PC-9 (cell line): ENCODE measurements around the gene COQ8A. TPM values are rescaled to one million over a fixed set of nuclear protein-coding genes. Genes with fewer than 3 reads are reported as not detected.

Experiments used
- BruUV-seq: library from RNA; stranded (reverse); fragments of 400-500 nt; replicated peaks from 2 replicates; lab custom pipeline; 2021; lab: Mats Ljungman, UMichigan
- CTCF ChIA-PET: fragments of 300-600 bp; sonication (Branson Sonifier 250); formaldehyde crosslinking; loops from one replicate; lab custom pipeline; 2022; ENCODE audit warnings: antibody characterized with exemption; lab: Charles Lee
- POLR2A ChIA-PET: fragments of 300-600 bp; sonication (Branson Sonifier 250); formaldehyde crosslinking; loops from one replicate; lab custom pipeline; 2022; ENCODE audit warnings: antibody characterized with exemption; ENCODE audit not compliant: unreplicated experiment; lab: Charles Lee
- DNase-seq, 2 experiments: peaks; one replicate each; pipeline versions ENCODE4 v3.0.0 to v3.0.0-alpha.2; 2015 to 2022; ENCODE audit warnings: mixed read lengths in 1 of 2
- H2AFZ ChIP-seq: fragments of 200-600 bp; sonication (generic); 2 replicates; pipeline ENCODE4 v1.8.1; 2017; ENCODE audit warnings: antibody characterized with exemption
- H3F3A ChIP-seq: fragments of 200-600 bp; sonication (generic); 2 replicates; pipeline ENCODE4 v1.8.1; 2017; ENCODE audit warnings: antibody characterized with exemption, mild to moderate bottlenecking, low read depth; ENCODE audit not compliant: insufficient read depth
- H3K27ac ChIP-seq: fragments of 200-600 bp; sonication (generic); 2 replicates; pipeline ENCODE4 v1.6.1; 2016; ENCODE audit warnings: mixed run types
- H3K27me3 ChIP-seq: fragments of 200-600 bp; sonication (generic); 2 replicates; pipeline ENCODE4 v1.6.1; 2016; ENCODE audit warnings: low read depth, mixed run types; ENCODE audit not compliant: insufficient read depth
- H3K36me3 ChIP-seq: fragments of 200-600 bp; sonication (generic); 2 replicates; pipeline ENCODE4 v1.6.1; 2016; ENCODE audit warnings: low read depth, mixed run types
- H3K4me1 ChIP-seq: fragments of 200-600 bp; sonication (generic); replicated peaks from 2 replicates; pipeline ENCODE4 v1.6.1; 2016; ENCODE audit warnings: mixed run types; ENCODE audit not compliant: insufficient read depth
- H3K4me2 ChIP-seq: fragments of 200-600 bp; sonication (generic); 2 replicates; pipeline ENCODE4 v1.6.1; 2017; ENCODE audit warnings: mixed run types
- H3K4me3 ChIP-seq: fragments of 200-600 bp; sonication (generic); 2 replicates; pipeline ENCODE4 v1.6.1; 2016; ENCODE audit warnings: mixed run types
- H3K79me2 ChIP-seq: fragments of 200-600 bp; sonication (generic); 2 replicates; pipeline ENCODE4 v1.6.1; 2017; ENCODE audit warnings: low read depth, mixed run types
- H3K9me2 ChIP-seq: fragments of 200-600 bp; sonication (generic); 2 replicates; pipeline ENCODE4 v1.8.1; 2017; ENCODE audit warnings: mild to moderate bottlenecking; ENCODE audit not compliant: insufficient read depth
- H3K9me3 ChIP-seq: fragments of 200-600 bp; sonication (generic); 2 replicates; pipeline ENCODE4 v1.8.1; 2016; ENCODE audit warnings: low read depth; ENCODE audit not compliant: insufficient read depth
- H4K20me1 ChIP-seq: fragments of 200-600 bp; sonication (generic); 2 replicates; pipeline ENCODE4 v1.8.1; 2017; ENCODE audit not compliant: insufficient read depth
- EZH2 ChIP-seq: fragments of 200-600 bp; sonication (generic); IDR thresholded peaks from 2 replicates; pipeline ENCODE4 v1.8.0; 2017; ENCODE audit warnings: antibody characterized with exemption, low read depth
- intact Hi-C: fragments of 100-400 bp; cut with micrococcal nuclease; formaldehyde crosslinking; loops from one replicate; pipeline ENCODE4 v1.10.0; 2022; ENCODE audit not compliant: unreplicated experiment
- total RNA-seq: library from RNA; stranded (reverse); gene quantifications from 2 replicates; pipeline ENCODE4 v1.2.3, GENCODE V29; 2021
- TF ChIP-seq, protein P1 (sequence below): fragments of 200-600 bp; sonication (generic); conservative IDR thresholded peaks from 2 replicates; pipeline ENCODE4 v1.6.1; 2017; ENCODE audit warnings: mixed run types, antibody characterized with exemption, mild to moderate bottlenecking, moderate library complexity

The COQ8A gene
- total RNA-seq, 1 experiment from 2014 or later = 32.9 TPM

- H3K4me3 ChIP-seq = no peak overlapping the region
- no peaks in the 10 kb centered on the region for H3K27me3 ChIP-seq
- DNase-seq = no peak
- H3K4me1 ChIP-seq = peaks cover 8% of the 10 kb centered on the region
- H3K79me2 ChIP-seq = peaks cover 58% of the 10 kb centered on the region
- intact Hi-C loops = no loop called here
- ChIA-PET POLR2A (interaction anchor here (1.2 kb wide), 1 partner anchor 91 kb away, joined by 5 read pairs; no protein-coding TSS in a partner anchor), CTCF (no interaction called here)
- no peak overlapping the region for H3K4me2 ChIP-seq
- no peaks in the 10 kb centered on the region for H3F3A ChIP-seq
- H3K36me3 ChIP-seq = no peaks in the 10 kb centered on the region
- H4K20me1 ChIP-seq = no peaks in the 10 kb centered on the region; the same call in 1 of the 2 replicates
- no TSS peak for BruUV-seq
- no peak overlapping the region for H3K27ac ChIP-seq
- no peak overlapping the region for H2AFZ ChIP-seq
- no peaks in the 10 kb centered on the region for H3K9me2 ChIP-seq
- TF ChIP-seq, protein P1, sequence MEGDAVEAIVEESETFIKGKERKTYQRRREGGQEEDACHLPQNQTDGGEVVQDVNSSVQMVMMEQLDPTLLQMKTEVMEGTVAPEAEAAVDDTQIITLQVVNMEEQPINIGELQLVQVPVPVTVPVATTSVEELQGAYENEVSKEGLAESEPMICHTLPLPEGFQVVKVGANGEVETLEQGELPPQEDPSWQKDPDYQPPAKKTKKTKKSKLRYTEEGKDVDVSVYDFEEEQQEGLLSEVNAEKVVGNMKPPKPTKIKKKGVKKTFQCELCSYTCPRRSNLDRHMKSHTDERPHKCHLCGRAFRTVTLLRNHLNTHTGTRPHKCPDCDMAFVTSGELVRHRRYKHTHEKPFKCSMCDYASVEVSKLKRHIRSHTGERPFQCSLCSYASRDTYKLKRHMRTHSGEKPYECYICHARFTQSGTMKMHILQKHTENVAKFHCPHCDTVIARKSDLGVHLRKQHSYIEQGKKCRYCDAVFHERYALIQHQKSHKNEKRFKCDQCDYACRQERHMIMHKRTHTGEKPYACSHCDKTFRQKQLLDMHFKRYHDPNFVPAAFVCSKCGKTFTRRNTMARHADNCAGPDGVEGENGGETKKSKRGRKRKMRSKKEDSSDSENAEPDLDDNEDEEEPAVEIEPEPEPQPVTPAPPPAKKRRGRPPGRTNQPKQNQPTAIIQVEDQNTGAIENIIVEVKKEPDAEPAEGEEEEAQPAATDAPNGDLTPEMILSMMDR = no peak
- TF ChIP-seq EZH2 = no peak
- no peaks in the 10 kb centered on the region for H3K9me3 ChIP-seq
These were observed 3.8 kb downstream of the COQ8A start for GRCh38 chr1:226943927-226944326.

DNA sequence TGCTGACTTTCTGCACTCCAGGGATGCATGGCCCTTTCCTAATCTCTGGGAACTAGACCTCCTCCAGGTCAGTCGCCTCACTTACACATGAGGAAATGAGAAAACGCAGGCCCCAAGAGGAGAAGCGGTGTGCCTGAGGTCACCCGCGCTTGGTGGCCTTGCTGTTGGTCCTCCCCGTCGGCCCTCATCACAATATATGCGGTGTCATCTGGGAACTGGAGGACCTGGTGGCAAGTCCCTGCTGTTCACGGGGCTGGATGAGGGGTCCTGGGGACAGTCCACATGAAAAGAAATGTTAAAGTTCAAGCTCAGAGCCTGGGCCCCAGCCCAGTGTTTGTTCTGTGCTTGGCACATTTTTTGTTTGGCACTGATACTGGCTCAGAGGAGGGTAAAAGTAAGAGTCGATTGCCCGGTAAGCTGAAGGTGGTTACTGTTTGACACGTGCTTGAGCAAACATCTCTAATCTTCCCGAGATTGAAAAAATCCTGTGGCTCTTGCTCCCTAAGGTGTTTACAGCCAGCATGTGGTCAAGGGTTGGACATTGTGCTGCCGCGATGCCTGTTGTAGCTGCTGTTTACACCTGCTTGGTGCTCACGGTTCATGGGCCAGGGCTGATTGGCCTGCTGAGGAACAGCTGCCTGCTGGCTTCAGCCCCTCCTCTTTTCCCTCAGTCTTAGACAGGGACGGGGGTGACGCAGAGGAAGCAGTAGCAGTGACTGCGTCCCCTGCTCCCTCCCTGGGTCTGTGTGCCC, 5.2 kb downstream of the COQ8A start:
- Histone ChIP-seq H3F3A (no peaks in the 10 kb centered on the region), H3K4me2 (no peak overlapping the region), H3K4me3 (no peak overlapping the region), H3K27me3 (no peaks in the 10 kb centered on the region), H3K79me2 (peaks cover 68% of the 10 kb centered on the region), H3K9me2 (no peaks in the 10 kb centered on the region), H2AFZ (no peak overlapping the region), H3K27ac (no peak overlapping the region), H3K36me3 (no peaks in the 10 kb centered on the region), H3K4me1 (peaks cover 8% of the 10 kb centered on the region), H3K9me3 (no peaks in the 10 kb centered on the region), H4K20me1 (peaks cover 6% of the 10 kb centered on the region)
- CTCF ChIA-PET = no interaction called here
- POLR2A ChIA-PET = no interaction called here
- DNase-seq = no peak
- intact Hi-C loops = no loop called here
- BruUV-seq = no TSS peak
- no peak for TF ChIP-seq EZH2
- TF ChIP-seq, protein P1 = no peak

DNA sequence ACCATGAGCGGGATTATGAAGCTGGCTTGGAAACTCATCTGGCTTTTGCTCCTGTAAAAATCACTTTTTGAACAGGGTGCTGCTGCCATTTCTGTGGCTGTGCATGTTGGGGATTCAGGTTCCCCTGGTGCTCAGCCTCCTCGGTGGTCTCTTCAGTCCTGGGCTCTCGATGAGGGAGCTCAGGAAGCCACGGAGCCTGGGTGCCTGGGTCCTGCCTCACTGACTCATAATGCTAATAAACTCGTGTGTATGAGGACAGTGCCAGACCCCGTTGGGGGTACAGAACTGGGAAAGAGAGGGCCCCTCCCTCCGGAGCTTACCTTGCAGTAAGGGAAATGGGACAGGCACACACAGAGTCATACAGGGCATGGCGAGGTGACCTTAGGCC, 5.8 kb downstream of the COQ8A start:
- no peaks in the 10 kb centered on the region for H3F3A ChIP-seq

More for the DNA sequence above, 5.8 kb downstream of the COQ8A start:
- H3K9me3 ChIP-seq = no peaks in the 10 kb centered on the region
- H3K4me2 ChIP-seq = no peak overlapping the region
- no peak overlapping the region for H3K27ac ChIP-seq
- H4K20me1 ChIP-seq = peaks cover 6% of the 10 kb centered on the region
- ChIA-PET POLR2A (no interaction called here), CTCF (no interaction called here)
- H3K27me3 ChIP-seq = no peaks in the 10 kb centered on the region
- H3K9me2 ChIP-seq = no peaks in the 10 kb centered on the region
- H3K4me1 ChIP-seq = peaks cover 6% of the 10 kb centered on the region
- TF ChIP-seq, protein P1 = no peak
- no peak for TF ChIP-seq EZH2
- BruUV-seq = no TSS peak
- H3K36me3 ChIP-seq = no peaks in the 10 kb centered on the region
- no peak overlapping the region for H3K4me3 ChIP-seq
- no peak overlapping the region for H2AFZ ChIP-seq
- intact Hi-C loops = no loop called here
- peaks cover 63% of the 10 kb centered on the region for H3K79me2 ChIP-seq
- no peak for DNase-seq
